Breast epithelium (tissue), 3 donors: ENCODE data around the gene FAM3B.

Experiments used
- POLR2AphosphoS5 ChIP-seq, 3 donors: sonication (generic); formaldehyde crosslinking; IDR thresholded peaks; one replicate each; pipeline ENCODE4 v1.6.1; 2017; ENCODE audit warnings: antibody characterized with exemption in 3 of 3
- TF ChIP-seq, protein P1 (sequence below), 3 donors: fragments of 450-650 bp; IDR thresholded peaks; one replicate each; pipeline ENCODE4 v1.5.1; 2016 to 2017; ENCODE audit warnings: antibody characterized with exemption in 3 of 3, mild to moderate bottlenecking in 3 of 3, moderate library complexity in 3 of 3

GRCh38 chr21:41361053-41361785 is 44.6 kb downstream of the FAM3B start:
- TF ChIP-seq, protein P1, sequence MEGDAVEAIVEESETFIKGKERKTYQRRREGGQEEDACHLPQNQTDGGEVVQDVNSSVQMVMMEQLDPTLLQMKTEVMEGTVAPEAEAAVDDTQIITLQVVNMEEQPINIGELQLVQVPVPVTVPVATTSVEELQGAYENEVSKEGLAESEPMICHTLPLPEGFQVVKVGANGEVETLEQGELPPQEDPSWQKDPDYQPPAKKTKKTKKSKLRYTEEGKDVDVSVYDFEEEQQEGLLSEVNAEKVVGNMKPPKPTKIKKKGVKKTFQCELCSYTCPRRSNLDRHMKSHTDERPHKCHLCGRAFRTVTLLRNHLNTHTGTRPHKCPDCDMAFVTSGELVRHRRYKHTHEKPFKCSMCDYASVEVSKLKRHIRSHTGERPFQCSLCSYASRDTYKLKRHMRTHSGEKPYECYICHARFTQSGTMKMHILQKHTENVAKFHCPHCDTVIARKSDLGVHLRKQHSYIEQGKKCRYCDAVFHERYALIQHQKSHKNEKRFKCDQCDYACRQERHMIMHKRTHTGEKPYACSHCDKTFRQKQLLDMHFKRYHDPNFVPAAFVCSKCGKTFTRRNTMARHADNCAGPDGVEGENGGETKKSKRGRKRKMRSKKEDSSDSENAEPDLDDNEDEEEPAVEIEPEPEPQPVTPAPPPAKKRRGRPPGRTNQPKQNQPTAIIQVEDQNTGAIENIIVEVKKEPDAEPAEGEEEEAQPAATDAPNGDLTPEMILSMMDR (IDR thresholded peaks at IDR 0.05): no peak
- TF ChIP-seq POLR2AphosphoS5 (IDR thresholded peaks at IDR 0.05): no peak
